ENCODE measurements around the gene RAB4B. TPM values are rescaled to one million over a fixed set of nuclear protein-coding genes. Genes with fewer than 3 reads are reported as not detected.

RAB4B gene
- total and polyA plus RNA-seq, 2 of the 13 experiments (the other 11 are each of a cell fraction or from before 2014, with no cell fraction given) = 3.3 to 5.4 TPM

DNA sequence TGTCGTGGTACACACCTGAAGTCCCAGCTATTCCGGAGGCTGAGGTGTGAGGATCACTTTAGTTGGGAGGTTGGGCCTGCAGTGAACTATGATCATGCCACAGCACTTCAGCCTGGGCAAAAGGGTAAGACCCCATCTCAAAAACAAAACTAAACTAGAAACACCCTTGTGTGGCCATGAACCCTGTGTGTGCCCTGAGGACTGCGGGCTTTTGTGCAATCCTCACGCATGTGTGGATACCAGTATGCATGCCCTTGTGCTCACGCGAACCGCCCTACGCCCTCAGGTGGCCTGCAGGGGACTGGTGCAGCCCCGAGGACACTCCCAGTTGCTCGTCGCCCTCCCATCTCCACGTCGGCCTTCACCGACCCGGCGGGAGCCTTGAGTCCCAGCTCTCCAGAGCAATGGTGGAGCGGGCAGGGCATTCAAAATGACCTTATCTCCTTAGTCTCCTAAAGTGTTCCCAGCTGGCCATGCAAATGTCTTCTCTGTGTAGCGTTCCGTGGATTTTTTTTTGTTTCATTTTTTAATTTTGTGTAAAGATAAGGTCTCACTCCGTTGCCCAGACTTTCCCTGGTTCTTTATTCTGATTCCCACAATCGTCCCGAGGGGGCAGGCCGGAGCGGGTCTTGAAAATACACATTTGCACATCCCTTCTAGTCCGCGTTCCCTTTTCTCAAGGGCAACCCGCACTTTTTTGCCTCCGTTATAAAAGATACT is 20.1 kb downstream of the RAB4B start (continued):
- TF ChIP-seq CREM (IDR thresholded peaks at IDR 0.05) (no peak), CREM (CRISPR knock-in tag; IDR thresholded peaks at IDR 0.05) (0 out of 2 replicates have a peak, but pooled peaks have one; percentile 42), TCF12 (IDR thresholded peaks at IDR 0.05) (no peak), TCF12 (CRISPR knock-in tag; IDR thresholded peaks at IDR 0.05) (peak; percentile 44; the same call in 1 of the 2 replicates), ZNF577 (CRISPR knock-in tag; IDR thresholded peaks at IDR 0.05; ENCODE audit: borderline replicate concordance, low read depth) (no peak), KDM5A (IDR thresholded peaks at IDR 0.05; ENCODE audit: borderline replicate concordance, low read length) (peak; percentile 56; the same call in 1 of the 2 replicates), ZNF550 (CRISPR knock-in tag; IDR thresholded peaks at IDR 0.05; ENCODE audit: borderline replicate concordance) (0 out of 2 replicates have a peak, but pooled peaks have one; percentile 40), SRSF9 (IDR thresholded peaks at IDR 0.05; ENCODE audit: borderline replicate concordance, insufficient read depth, low read depth, low read length, poor library complexity, severe bottlenecking) (no peak), SOX6 (IDR thresholded peaks at IDR 0.05) (no peak), SOX6 (CRISPR knock-in tag; IDR thresholded peaks at IDR 0.05) (peak; percentile 72; the same call in 1 of the 2 replicates), ARHGAP35 (CRISPR knock-in tag; IDR thresholded peaks at IDR 0.05; ENCODE audit: borderline replicate concordance) (no peak), SKI (IDR thresholded peaks at IDR 0.05; ENCODE audit: partially characterized antibody) (peak; percentile 42), JDP2 (CRISPR knock-in tag; IDR thresholded peaks at IDR 0.05; ENCODE audit: borderline replicate concordance) (no peak), TIGD3 (CRISPR knock-in tag; IDR thresholded peaks at IDR 0.05; ENCODE audit: borderline replicate concordance) (0 out of 2 replicates have a peak, but pooled peaks have one; percentile 65), PPARG (CRISPR knock-in tag; conservative IDR thresholded peaks at IDR 0.05) (no peak)
- TF ChIP-seq, protein P1, sequence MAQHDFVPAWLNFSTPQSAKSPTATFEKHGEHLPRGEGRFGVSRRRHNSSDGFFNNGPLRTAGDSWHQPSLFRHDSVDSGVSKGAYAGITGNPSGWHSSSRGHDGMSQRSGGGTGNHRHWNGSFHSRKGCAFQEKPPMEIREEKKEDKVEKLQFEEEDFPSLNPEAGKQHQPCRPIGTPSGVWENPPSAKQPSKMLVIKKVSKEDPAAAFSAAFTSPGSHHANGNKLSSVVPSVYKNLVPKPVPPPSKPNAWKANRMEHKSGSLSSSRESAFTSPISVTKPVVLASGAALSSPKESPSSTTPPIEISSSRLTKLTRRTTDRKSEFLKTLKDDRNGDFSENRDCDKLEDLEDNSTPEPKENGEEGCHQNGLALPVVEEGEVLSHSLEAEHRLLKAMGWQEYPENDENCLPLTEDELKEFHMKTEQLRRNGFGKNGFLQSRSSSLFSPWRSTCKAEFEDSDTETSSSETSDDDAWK (CRISPR knock-in tag; IDR thresholded peaks at IDR 0.05) = no peak
- TF ChIP-seq, protein P2, sequence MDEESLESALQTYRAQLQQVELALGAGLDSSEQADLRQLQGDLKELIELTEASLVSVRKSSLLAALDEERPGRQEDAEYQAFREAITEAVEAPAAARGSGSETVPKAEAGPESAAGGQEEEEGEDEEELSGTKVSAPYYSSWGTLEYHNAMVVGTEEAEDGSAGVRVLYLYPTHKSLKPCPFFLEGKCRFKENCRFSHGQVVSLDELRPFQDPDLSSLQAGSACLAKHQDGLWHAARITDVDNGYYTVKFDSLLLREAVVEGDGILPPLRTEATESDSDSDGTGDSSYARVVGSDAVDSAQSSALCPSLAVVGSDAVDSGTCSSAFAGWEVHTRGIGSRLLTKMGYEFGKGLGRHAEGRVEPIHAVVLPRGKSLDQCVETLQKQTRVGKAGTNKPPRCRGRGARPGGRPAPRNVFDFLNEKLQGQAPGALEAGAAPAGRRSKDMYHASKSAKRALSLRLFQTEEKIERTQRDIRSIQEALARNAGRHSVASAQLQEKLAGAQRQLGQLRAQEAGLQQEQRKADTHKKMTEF (CRISPR knock-in tag; IDR thresholded peaks at IDR 0.05) = peak; percentile 55
- TF ChIP-seq, protein P3, sequence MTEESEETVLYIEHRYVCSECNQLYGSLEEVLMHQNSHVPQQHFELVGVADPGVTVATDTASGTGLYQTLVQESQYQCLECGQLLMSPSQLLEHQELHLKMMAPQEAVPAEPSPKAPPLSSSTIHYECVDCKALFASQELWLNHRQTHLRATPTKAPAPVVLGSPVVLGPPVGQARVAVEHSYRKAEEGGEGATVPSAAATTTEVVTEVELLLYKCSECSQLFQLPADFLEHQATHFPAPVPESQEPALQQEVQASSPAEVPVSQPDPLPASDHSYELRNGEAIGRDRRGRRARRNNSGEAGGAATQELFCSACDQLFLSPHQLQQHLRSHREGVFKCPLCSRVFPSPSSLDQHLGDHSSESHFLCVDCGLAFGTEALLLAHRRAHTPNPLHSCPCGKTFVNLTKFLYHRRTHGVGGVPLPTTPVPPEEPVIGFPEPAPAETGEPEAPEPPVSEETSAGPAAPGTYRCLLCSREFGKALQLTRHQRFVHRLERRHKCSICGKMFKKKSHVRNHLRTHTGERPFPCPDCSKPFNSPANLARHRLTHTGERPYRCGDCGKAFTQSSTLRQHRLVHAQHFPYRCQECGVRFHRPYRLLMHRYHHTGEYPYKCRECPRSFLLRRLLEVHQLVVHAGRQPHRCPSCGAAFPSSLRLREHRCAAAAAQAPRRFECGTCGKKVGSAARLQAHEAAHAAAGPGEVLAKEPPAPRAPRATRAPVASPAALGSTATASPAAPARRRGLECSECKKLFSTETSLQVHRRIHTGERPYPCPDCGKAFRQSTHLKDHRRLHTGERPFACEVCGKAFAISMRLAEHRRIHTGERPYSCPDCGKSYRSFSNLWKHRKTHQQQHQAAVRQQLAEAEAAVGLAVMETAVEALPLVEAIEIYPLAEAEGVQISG (CRISPR knock-in tag; IDR thresholded peaks at IDR 0.05) = peak; percentile 68
- TF ChIP-seq, protein P4, sequence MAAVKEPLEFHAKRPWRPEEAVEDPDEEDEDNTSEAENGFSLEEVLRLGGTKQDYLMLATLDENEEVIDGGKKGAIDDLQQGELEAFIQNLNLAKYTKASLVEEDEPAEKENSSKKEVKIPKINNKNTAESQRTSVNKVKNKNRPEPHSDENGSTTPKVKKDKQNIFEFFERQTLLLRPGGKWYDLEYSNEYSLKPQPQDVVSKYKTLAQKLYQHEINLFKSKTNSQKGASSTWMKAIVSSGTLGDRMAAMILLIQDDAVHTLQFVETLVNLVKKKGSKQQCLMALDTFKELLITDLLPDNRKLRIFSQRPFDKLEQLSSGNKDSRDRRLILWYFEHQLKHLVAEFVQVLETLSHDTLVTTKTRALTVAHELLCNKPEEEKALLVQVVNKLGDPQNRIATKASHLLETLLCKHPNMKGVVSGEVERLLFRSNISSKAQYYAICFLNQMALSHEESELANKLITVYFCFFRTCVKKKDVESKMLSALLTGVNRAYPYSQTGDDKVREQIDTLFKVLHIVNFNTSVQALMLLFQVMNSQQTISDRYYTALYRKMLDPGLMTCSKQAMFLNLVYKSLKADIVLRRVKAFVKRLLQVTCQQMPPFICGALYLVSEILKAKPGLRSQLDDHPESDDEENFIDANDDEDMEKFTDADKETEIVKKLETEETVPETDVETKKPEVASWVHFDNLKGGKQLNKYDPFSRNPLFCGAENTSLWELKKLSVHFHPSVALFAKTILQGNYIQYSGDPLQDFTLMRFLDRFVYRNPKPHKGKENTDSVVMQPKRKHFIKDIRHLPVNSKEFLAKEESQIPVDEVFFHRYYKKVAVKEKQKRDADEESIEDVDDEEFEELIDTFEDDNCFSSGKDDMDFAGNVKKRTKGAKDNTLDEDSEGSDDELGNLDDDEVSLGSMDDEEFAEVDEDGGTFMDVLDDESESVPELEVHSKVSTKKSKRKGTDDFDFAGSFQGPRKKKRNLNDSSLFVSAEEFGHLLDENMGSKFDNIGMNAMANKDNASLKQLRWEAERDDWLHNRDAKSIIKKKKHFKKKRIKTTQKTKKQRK (IDR thresholded peaks at IDR 0.05; ENCODE audit: low read length) = no peak
